IMR-90 (cell line): ENCODE results near the gene NIT1.

Experiments
- BHLHE40 ChIP-seq: fragments of 150-350 bp; IDR thresholded peaks from 2 replicates; pipeline ENCODE4 v1.6.1; 2016; ENCODE audit warnings: mild to moderate bottlenecking, low read depth, low read length
- POLR2A ChIP-seq: IDR thresholded peaks from 2 replicates; pipeline ENCODE4 v1.6.1; 2012; ENCODE audit warnings: mild to moderate bottlenecking, low read depth, low read length
- RFX5 ChIP-seq: IDR thresholded peaks from 2 replicates; pipeline ENCODE4 v1.8.0; 2012; ENCODE audit warnings: low read depth, mild to moderate bottlenecking, low read length, moderate library complexity
- USF2 ChIP-seq: fragments of 150-350 bp; IDR thresholded peaks from 2 replicates; pipeline ENCODE4 v1.6.1; 2017; ENCODE audit warnings: mild to moderate bottlenecking, antibody characterized with exemption, low read length, low read depth
- TF ChIP-seq, protein P1 (sequence below): conservative IDR thresholded peaks from 2 replicates; pipeline ENCODE4 v1.5.1; 2012; ENCODE audit warnings: mild to moderate bottlenecking, low read depth, low read length, improper control_type of control experiment

- TF ChIP-seq, protein P1, sequence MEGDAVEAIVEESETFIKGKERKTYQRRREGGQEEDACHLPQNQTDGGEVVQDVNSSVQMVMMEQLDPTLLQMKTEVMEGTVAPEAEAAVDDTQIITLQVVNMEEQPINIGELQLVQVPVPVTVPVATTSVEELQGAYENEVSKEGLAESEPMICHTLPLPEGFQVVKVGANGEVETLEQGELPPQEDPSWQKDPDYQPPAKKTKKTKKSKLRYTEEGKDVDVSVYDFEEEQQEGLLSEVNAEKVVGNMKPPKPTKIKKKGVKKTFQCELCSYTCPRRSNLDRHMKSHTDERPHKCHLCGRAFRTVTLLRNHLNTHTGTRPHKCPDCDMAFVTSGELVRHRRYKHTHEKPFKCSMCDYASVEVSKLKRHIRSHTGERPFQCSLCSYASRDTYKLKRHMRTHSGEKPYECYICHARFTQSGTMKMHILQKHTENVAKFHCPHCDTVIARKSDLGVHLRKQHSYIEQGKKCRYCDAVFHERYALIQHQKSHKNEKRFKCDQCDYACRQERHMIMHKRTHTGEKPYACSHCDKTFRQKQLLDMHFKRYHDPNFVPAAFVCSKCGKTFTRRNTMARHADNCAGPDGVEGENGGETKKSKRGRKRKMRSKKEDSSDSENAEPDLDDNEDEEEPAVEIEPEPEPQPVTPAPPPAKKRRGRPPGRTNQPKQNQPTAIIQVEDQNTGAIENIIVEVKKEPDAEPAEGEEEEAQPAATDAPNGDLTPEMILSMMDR = no peak
- TF ChIP-seq RFX5 = no peak
- no peak for TF ChIP-seq BHLHE40
- no peak for TF ChIP-seq USF2
- no peak for TF ChIP-seq POLR2A
Observed at GRCh38 chr1:161100556-161100955, 17.3 kb upstream of the NIT1 start.
